ENCODE measurements around the gene AP3D1. TPM values are rescaled to one million over a fixed set of nuclear protein-coding genes. Genes with fewer than 3 reads are reported as not detected.

The AP3D1 gene
- total and polyA plus RNA-seq, 2 donors from 2014 or later: 68.4 to 125 TPM

DNA sequence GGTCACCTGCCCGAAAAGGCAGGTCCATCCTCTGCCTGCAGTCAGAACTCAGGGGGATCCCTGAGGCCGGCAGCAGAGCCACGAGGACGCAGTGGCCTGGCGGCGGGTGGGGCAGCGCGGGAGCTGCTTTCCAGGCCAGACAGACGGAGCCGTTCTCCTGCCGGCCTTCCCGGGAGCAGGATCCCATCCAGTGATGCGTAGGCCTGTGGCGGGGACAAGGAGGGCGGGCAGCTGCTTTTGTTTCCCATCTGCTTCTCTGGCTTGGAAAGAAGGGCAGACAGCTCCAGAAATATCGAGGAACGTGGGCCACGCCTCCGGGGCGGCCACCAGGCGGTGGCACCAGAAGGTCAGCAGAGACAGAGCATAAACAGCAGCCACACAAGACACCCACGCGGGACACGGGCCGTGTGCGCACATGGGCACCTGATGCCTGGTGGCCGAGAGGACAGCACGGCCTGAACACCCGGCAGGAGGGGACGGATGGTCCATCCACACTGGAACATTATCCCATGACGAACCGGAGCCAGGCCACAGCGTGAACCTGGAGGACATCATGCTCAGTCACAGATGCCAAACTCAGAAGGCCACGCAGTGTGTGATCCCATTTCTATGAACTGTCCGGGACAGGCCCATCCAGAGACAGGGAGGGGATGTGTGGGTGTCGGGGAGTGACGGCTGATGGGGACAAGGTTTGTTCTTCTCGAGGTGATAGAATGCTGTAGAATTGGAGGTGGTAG lies 86.4 kb downstream of the AP3D1 start:
- intact Hi-C loops (cut with DNase I): no loop called here
- no peaks in the 10 kb centered on the region for H3K36me3 ChIP-seq (ENCODE audit: control insufficient read depth in 2 of 3, insufficient read depth in 3 of 3, low read length in 3 of 3)
- H3K27me3 ChIP-seq (ENCODE audit: control insufficient read depth, insufficient read depth, low read length): no peaks in the 10 kb centered on the region
- peak overlapping the region in 2 of 3 donors; percentile 21 to 65 for H3K9ac ChIP-seq (ENCODE audit: low read length in 3 of 3)
- TF ChIP-seq, protein P1, sequence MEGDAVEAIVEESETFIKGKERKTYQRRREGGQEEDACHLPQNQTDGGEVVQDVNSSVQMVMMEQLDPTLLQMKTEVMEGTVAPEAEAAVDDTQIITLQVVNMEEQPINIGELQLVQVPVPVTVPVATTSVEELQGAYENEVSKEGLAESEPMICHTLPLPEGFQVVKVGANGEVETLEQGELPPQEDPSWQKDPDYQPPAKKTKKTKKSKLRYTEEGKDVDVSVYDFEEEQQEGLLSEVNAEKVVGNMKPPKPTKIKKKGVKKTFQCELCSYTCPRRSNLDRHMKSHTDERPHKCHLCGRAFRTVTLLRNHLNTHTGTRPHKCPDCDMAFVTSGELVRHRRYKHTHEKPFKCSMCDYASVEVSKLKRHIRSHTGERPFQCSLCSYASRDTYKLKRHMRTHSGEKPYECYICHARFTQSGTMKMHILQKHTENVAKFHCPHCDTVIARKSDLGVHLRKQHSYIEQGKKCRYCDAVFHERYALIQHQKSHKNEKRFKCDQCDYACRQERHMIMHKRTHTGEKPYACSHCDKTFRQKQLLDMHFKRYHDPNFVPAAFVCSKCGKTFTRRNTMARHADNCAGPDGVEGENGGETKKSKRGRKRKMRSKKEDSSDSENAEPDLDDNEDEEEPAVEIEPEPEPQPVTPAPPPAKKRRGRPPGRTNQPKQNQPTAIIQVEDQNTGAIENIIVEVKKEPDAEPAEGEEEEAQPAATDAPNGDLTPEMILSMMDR (IDR thresholded peaks at IDR 0.05; ENCODE audit: borderline replicate concordance, extremely low read depth, insufficient read depth): no peak
- FAIRE-seq (no peak), DNase-seq (peak in 3 of 5 donors; percentile 40 to 76 (median 56))
- no peaks in the 10 kb centered on the region for H3K9me3 ChIP-seq (ENCODE audit: control insufficient read depth in 2 of 3, insufficient read depth in 1 of 3, low read length in 3 of 3)
- H3K4me3 ChIP-seq (ENCODE audit: low read length in 3 of 3): no peak overlapping the region
- H3K4me1 ChIP-seq (ENCODE audit: control insufficient read depth in 2 of 3, insufficient read depth in 2 of 3, low read depth in 1 of 3, low read length in 3 of 3): peaks cover 0 to 21% (median 10%) of the 10 kb centered on the region in 3 donors
- H3K27ac ChIP-seq (ENCODE audit: low read depth in 2 of 2, low read length in 2 of 2): peak overlapping the region; percentile 63 to 83

DNA sequence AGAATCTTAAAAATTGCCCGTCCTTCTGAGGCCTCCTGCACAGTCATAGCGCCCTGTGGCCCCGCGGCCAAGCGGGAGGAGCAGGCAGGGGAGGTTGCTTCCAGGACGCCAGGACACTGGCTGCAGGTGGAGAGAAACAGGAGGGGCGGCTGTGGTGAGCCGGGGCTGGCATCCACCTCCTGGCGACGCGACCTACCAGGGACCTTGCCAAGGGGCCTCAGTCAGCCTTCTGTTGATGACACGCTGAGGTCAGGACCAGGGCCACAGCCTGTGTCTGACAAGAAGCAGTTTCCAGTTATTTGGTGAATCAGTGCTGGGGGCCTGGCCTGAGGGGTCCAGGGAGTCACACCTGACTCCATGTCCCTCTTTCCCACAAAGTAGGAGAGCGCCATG lies 87.0 kb downstream of the AP3D1 start:
- no peak overlapping the region for H3K4me3 ChIP-seq (ENCODE audit: low read length in 3 of 3)

DNA sequence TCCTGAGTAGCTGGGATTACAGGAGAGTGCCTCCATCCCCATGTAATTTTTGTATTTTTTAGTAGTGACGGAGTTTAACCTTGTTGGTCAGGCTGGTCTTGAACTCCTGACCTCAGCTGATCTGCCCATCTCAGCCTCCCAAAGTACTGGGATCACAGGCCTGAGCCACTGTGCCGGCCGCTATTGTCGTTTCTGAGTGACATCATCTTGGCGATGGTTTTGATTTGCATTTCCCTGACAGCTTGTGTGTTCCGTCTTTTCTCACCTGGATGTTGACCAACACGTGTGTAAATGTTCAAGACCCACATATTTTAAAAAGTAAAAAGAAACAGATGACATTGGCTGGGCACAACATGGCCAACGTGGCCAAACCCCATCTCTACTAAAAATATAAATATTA lies 87.5 kb downstream of the AP3D1 start:
- TF ChIP-seq, protein P1 (IDR thresholded peaks at IDR 0.05; ENCODE audit: borderline replicate concordance, extremely low read depth, insufficient read depth): no peak
- intact Hi-C loops (cut with DNase I): no loop called here
- H3K27ac ChIP-seq (ENCODE audit: low read depth in 2 of 2, low read length in 2 of 2): no peak overlapping the region
- H3K4me3 ChIP-seq (ENCODE audit: low read length in 3 of 3): no peak overlapping the region
- peaks cover 0 to 31% (median 17%) of the 10 kb centered on the region in 3 donors for H3K4me1 ChIP-seq (ENCODE audit: control insufficient read depth in 2 of 3, insufficient read depth in 2 of 3, low read depth in 1 of 3, low read length in 3 of 3)
- no peak overlapping the region for H3K9ac ChIP-seq (ENCODE audit: low read length in 3 of 3)
- H3K36me3 ChIP-seq (ENCODE audit: control insufficient read depth in 2 of 3, insufficient read depth in 3 of 3, low read length in 3 of 3): no peaks in the 10 kb centered on the region
- H3K9me3 ChIP-seq (ENCODE audit: control insufficient read depth in 2 of 3, insufficient read depth in 1 of 3, low read length in 3 of 3): no peaks in the 10 kb centered on the region
- DNase-seq (no peak), FAIRE-seq (no peak)
- no peaks in the 10 kb centered on the region for H3K27me3 ChIP-seq (ENCODE audit: control insufficient read depth, insufficient read depth, low read length)

More for the DNA sequence above, 87.0 kb downstream of the AP3D1 start:
- H3K4me1 ChIP-seq (ENCODE audit: control insufficient read depth in 2 of 3, insufficient read depth in 2 of 3, low read depth in 1 of 3, low read length in 3 of 3): peaks cover 0 to 26% (median 16%) of the 10 kb centered on the region in 3 donors
- FAIRE-seq (no peak), DNase-seq (peak in 1 of 5 donors; percentile 63)
- peak overlapping the region in 1 of 3 donors; percentile 65 for H3K9ac ChIP-seq (ENCODE audit: low read length in 3 of 3)
- intact Hi-C loops (cut with DNase I): no loop called here
- H3K9me3 ChIP-seq (ENCODE audit: control insufficient read depth in 2 of 3, insufficient read depth in 1 of 3, low read length in 3 of 3): no peaks in the 10 kb centered on the region
- TF ChIP-seq, protein P1 (IDR thresholded peaks at IDR 0.05; ENCODE audit: borderline replicate concordance, extremely low read depth, insufficient read depth): no peak
- peak overlapping the region; percentile 63 to 83 for H3K27ac ChIP-seq (ENCODE audit: low read depth in 2 of 2, low read length in 2 of 2)
- H3K36me3 ChIP-seq (ENCODE audit: control insufficient read depth in 2 of 3, insufficient read depth in 3 of 3, low read length in 3 of 3): no peaks in the 10 kb centered on the region
- H3K27me3 ChIP-seq (ENCODE audit: control insufficient read depth, insufficient read depth, low read length): no peaks in the 10 kb centered on the region
